ENCODE measurements around the gene NHLRC4.

Gene NHLRC4

DNA sequence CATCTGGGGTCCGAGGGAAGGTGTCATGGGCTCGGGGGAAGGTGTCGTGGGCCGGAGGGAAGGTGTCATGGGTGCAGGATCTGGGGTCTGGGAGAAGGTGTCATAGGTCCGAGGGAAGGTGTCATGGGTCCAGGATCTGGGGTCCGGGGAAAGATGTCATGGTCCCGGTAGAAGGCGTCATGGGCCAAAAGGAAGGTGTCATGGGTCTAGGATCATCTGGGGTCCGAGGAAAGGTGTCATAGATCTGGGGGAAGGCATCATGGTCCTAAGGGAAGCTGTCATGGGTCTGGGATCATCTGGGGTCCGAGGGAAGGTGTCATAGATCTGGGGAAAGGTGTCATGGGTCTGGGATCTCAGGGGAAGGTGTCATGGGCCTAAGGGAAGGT, 24.0 kb downstream of the NHLRC4 start:
- Histone ChIP-seq H3K9me3 (ENCODE audit: control insufficient read depth, insufficient read depth, low read length) (no peaks in the 10 kb centered on the region), H3K27me3 (ENCODE audit: control insufficient read depth, low read length) (no peaks in the 10 kb centered on the region), H3K4me1 (ENCODE audit: control insufficient read depth, low read length) (peaks cover 43% of the 10 kb centered on the region), H3K4me3 (ENCODE audit: low read length) (peak overlapping the region; percentile 79), H3K9me2 (replicated peaks; ENCODE audit: control insufficient read depth, low read length) (no peaks in the 10 kb centered on the region), H3K79me2 (ENCODE audit: control insufficient read depth, low read length) (peaks cover 66% of the 10 kb centered on the region), H4K20me1 (ENCODE audit: control insufficient read depth, insufficient read depth, low read depth, low read length) (peaks cover 4% of the 10 kb centered on the region; the same call in 1 of the 2 replicates), H3F3A (ENCODE audit: control insufficient read depth, insufficient read depth) (no peaks in the 10 kb centered on the region), H3K27ac (ENCODE audit: low read depth, low read length) (no peak overlapping the region), H3K36me3 (ENCODE audit: control insufficient read depth, low read length) (peaks cover 9% of the 10 kb centered on the region), H3K4me2 (ENCODE audit: low read length) (peak overlapping the region; percentile 91)
- TF ChIP-seq, protein P1, sequence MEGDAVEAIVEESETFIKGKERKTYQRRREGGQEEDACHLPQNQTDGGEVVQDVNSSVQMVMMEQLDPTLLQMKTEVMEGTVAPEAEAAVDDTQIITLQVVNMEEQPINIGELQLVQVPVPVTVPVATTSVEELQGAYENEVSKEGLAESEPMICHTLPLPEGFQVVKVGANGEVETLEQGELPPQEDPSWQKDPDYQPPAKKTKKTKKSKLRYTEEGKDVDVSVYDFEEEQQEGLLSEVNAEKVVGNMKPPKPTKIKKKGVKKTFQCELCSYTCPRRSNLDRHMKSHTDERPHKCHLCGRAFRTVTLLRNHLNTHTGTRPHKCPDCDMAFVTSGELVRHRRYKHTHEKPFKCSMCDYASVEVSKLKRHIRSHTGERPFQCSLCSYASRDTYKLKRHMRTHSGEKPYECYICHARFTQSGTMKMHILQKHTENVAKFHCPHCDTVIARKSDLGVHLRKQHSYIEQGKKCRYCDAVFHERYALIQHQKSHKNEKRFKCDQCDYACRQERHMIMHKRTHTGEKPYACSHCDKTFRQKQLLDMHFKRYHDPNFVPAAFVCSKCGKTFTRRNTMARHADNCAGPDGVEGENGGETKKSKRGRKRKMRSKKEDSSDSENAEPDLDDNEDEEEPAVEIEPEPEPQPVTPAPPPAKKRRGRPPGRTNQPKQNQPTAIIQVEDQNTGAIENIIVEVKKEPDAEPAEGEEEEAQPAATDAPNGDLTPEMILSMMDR (IDR thresholded peaks at IDR 0.05; ENCODE audit: low read depth, low read length, poor library complexity, severe bottlenecking): no peak
- no peak for TF ChIP-seq EZH2phosphoT487 (IDR thresholded peaks at IDR 0.05; ENCODE audit: borderline replicate concordance, low read length)

DNA sequence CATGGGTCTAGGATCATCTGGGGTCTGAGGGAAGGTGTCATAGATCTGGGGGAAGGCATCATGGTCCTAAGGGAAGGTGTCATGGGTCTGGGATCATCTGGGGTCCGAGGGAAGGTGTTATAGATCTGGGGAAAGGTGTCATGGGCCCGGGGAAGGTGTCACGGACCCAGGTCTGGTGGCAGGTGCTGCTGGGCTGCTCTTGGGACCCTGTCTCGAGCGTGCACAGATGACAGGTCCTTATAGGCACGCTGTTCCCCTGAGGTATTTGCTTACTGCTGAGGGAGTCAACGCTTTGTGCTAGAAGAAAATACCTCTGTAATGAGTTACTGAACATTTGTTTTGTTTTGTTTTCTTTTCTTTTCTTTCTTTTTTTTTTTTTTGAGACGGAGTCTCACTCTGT, 24.4 kb downstream of the NHLRC4 start:
- Histone ChIP-seq H4K20me1 (ENCODE audit: control insufficient read depth, insufficient read depth, low read depth, low read length) (peaks cover 4% of the 10 kb centered on the region; the same call in 1 of the 2 replicates), H3K4me2 (ENCODE audit: low read length) (peak overlapping the region; percentile 91), H3K4me3 (ENCODE audit: low read length) (peak overlapping the region; percentile 79), H3K27me3 (ENCODE audit: control insufficient read depth, low read length) (no peaks in the 10 kb centered on the region), H3K36me3 (ENCODE audit: control insufficient read depth, low read length) (peaks cover 9% of the 10 kb centered on the region), H3K9me3 (ENCODE audit: control insufficient read depth, insufficient read depth, low read length) (no peaks in the 10 kb centered on the region), H3K27ac (ENCODE audit: low read depth, low read length) (no peak overlapping the region), H3K4me1 (ENCODE audit: control insufficient read depth, low read length) (peaks cover 43% of the 10 kb centered on the region), H3K79me2 (ENCODE audit: control insufficient read depth, low read length) (peaks cover 70% of the 10 kb centered on the region), H3F3A (ENCODE audit: control insufficient read depth, insufficient read depth) (no peaks in the 10 kb centered on the region), H3K9me2 (replicated peaks; ENCODE audit: control insufficient read depth, low read length) (no peaks in the 10 kb centered on the region)
- TF ChIP-seq EZH2phosphoT487 (IDR thresholded peaks at IDR 0.05; ENCODE audit: borderline replicate concordance, low read length): no peak
- TF ChIP-seq, protein P1 (IDR thresholded peaks at IDR 0.05; ENCODE audit: low read depth, low read length, poor library complexity, severe bottlenecking): no peak

DNA sequence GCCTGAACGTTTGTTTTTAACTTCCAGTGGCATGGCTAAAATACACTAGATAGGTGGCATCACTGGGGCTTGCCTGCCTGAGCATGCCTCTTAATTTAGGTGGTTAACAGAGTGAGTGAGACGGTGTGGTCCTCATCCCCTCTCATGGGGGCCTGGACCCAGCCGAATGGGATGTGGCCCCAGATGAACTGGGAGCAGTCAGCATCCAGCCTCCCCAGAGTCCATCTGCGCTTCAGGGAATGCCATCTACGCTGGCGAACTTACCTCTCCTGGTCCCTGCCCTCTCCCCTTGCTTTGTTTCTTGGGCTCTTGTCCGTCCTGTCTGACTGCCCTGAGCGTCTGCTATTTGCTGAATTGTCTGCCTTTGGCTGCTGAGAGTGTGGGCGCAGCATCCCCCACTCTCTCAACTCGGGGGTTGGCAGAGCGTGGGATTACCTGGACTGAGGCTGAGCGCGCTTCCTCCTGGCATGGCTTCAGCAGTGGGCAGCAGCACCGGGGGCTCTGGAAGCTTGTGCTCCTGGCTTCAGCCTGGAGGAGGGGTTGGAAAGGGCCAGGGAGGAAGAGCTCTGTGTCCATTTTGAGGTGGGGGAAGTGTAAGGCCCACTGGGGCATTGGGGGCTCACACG, 25.2 kb downstream of the NHLRC4 start:
- H3K27me3 ChIP-seq (ENCODE audit: control insufficient read depth, low read length): no peaks in the 10 kb centered on the region
- H3F3A ChIP-seq (ENCODE audit: control insufficient read depth, insufficient read depth): no peaks in the 10 kb centered on the region
- peaks cover 9% of the 10 kb centered on the region for H3K36me3 ChIP-seq (ENCODE audit: control insufficient read depth, low read length)
- TF ChIP-seq, protein P1 (IDR thresholded peaks at IDR 0.05; ENCODE audit: low read depth, low read length, poor library complexity, severe bottlenecking): no peak
- TF ChIP-seq EZH2phosphoT487 (IDR thresholded peaks at IDR 0.05; ENCODE audit: borderline replicate concordance, low read length): no peak
- H4K20me1 ChIP-seq (ENCODE audit: control insufficient read depth, insufficient read depth, low read depth, low read length): peaks cover 4% of the 10 kb centered on the region; the same call in 1 of the 2 replicates
- no peaks in the 10 kb centered on the region for H3K9me2 ChIP-seq (replicated peaks; ENCODE audit: control insufficient read depth, low read length)
- peaks cover 43% of the 10 kb centered on the region for H3K4me1 ChIP-seq (ENCODE audit: control insufficient read depth, low read length)
- H3K27ac ChIP-seq (ENCODE audit: low read depth, low read length): no peak overlapping the region
- no peak overlapping the region for H3K4me3 ChIP-seq (ENCODE audit: low read length)
- no peaks in the 10 kb centered on the region for H3K9me3 ChIP-seq (ENCODE audit: control insufficient read depth, insufficient read depth, low read length)
- H3K79me2 ChIP-seq (ENCODE audit: control insufficient read depth, low read length): peaks cover 75% of the 10 kb centered on the region
- peak overlapping the region; percentile 38; the same call in 1 of the 2 replicates for H3K4me2 ChIP-seq (ENCODE audit: low read length)
